Measurements from ENCODE around the gene SIK3. TPM values are rescaled to one million over a fixed set of nuclear protein-coding genes. Genes with fewer than 3 reads are reported as not detected.

Gene SIK3
- polyA plus RNA-seq, 1 of the 3 experiments (the other 2 are of a cell fraction), result 5.1 TPM

GRCh38 chr11:117044287-117045035 is 53.8 kb downstream of the SIK3 start:
- Histone ChIP-seq H3K27me3 (ENCODE audit: insufficient read depth) (no peaks in the 10 kb centered on the region), H3K4me2 (no peak overlapping the region), H3K79me2 (ENCODE audit: insufficient read depth) (peaks cover 16% of the 10 kb centered on the region; the same call in 1 of the 2 replicates), H3K27ac (ENCODE audit: low read depth in 2 of 2, low read length in 1 of 2) (no peak overlapping the region), H3K9me3 (no peaks in the 10 kb centered on the region), H3K36me3 (replicated peaks in 1 of 2; ENCODE audit: control insufficient read depth in 1 of 2, insufficient read depth in 2 of 2, low read length in 1 of 2) (no peaks in the 10 kb centered on the region), H3K4me1 (ENCODE audit: control insufficient read depth in 1 of 2, insufficient read depth in 2 of 2, low read depth in 1 of 2, low read length in 1 of 2) (peaks cover 0 to 32% of the 10 kb centered on the region in 2 experiments; a peak in 2 of 4 replicates), H3K9ac (no peak overlapping the region), H2AFZ (ENCODE audit: low read depth) (no peak overlapping the region), H4K20me1 (ENCODE audit: insufficient read depth) (no peaks in the 10 kb centered on the region), H3K9me2 (no peaks in the 10 kb centered on the region), H3K4me3 (ENCODE audit: low read depth in 2 of 2, low read length in 1 of 2) (no peak overlapping the region), H3F3A (replicated peaks; ENCODE audit: insufficient read depth) (no peaks in the 10 kb centered on the region)
- DNase-seq, result no peak
- CTCF ChIA-PET, result no interaction called here
- WGBS (ENCODE audit: low lambda C conversion rate), result 96% methylated on average over 7 of the region's 7 CpGs
- POLR2A ChIA-PET, result no interaction called here
- no peak for TF ChIP-seq RXRA (IDR thresholded peaks at IDR 0.05; ENCODE audit: borderline replicate concordance, low read depth)
- no peak for TF ChIP-seq TEAD4 (IDR thresholded peaks at IDR 0.05; ENCODE audit: borderline replicate concordance, insufficient read depth)
- TF ChIP-seq FOSL2 (IDR thresholded peaks at IDR 0.05; ENCODE audit: borderline replicate concordance, low read depth), result no peak
- TF ChIP-seq RCOR1 (IDR thresholded peaks at IDR 0.05; ENCODE audit: low read length), result no peak
- TF ChIP-seq MAX (IDR thresholded peaks at IDR 0.05; ENCODE audit: low read depth), result no peak
- no peak for TF ChIP-seq SMC3 (IDR thresholded peaks at IDR 0.05; ENCODE audit: low read depth, low read length)
- no peak for TF ChIP-seq TCF12 (IDR thresholded peaks at IDR 0.05)
- no peak for TF ChIP-seq RFX5 (IDR thresholded peaks at IDR 0.05; ENCODE audit: low read length)
- TF ChIP-seq NRF1 (IDR thresholded peaks at IDR 0.05; ENCODE audit: low read depth, low read length), result no peak
- no peak for TF ChIP-seq EZH2phosphoT487 (IDR thresholded peaks at IDR 0.05; ENCODE audit: borderline replicate concordance, low read depth)
- TF ChIP-seq, protein P1, sequence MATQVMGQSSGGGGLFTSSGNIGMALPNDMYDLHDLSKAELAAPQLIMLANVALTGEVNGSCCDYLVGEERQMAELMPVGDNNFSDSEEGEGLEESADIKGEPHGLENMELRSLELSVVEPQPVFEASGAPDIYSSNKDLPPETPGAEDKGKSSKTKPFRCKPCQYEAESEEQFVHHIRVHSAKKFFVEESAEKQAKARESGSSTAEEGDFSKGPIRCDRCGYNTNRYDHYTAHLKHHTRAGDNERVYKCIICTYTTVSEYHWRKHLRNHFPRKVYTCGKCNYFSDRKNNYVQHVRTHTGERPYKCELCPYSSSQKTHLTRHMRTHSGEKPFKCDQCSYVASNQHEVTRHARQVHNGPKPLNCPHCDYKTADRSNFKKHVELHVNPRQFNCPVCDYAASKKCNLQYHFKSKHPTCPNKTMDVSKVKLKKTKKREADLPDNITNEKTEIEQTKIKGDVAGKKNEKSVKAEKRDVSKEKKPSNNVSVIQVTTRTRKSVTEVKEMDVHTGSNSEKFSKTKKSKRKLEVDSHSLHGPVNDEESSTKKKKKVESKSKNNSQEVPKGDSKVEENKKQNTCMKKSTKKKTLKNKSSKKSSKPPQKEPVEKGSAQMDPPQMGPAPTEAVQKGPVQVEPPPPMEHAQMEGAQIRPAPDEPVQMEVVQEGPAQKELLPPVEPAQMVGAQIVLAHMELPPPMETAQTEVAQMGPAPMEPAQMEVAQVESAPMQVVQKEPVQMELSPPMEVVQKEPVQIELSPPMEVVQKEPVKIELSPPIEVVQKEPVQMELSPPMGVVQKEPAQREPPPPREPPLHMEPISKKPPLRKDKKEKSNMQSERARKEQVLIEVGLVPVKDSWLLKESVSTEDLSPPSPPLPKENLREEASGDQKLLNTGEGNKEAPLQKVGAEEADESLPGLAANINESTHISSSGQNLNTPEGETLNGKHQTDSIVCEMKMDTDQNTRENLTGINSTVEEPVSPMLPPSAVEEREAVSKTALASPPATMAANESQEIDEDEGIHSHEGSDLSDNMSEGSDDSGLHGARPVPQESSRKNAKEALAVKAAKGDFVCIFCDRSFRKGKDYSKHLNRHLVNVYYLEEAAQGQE (IDR thresholded peaks at IDR 0.05; ENCODE audit: low read depth, low read length), result no peak
- no peak for TF ChIP-seq MEF2A (IDR thresholded peaks at IDR 0.05; ENCODE audit: borderline replicate concordance, low read depth)
- TF ChIP-seq RAD21 (IDR thresholded peaks at IDR 0.05; ENCODE audit: low read length), result no peak
- TF ChIP-seq IRF3 (IDR thresholded peaks at IDR 0.05; ENCODE audit: low read depth, low read length), result no peak
- TF ChIP-seq, protein P2, sequence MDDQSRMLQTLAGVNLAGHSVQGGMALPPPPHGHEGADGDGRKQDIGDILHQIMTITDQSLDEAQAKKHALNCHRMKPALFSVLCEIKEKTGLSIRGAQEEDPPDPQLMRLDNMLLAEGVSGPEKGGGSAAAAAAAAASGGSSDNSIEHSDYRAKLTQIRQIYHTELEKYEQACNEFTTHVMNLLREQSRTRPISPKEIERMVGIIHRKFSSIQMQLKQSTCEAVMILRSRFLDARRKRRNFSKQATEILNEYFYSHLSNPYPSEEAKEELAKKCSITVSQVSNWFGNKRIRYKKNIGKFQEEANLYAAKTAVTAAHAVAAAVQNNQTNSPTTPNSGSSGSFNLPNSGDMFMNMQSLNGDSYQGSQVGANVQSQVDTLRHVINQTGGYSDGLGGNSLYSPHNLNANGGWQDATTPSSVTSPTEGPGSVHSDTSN (IDR thresholded peaks at IDR 0.05), result no peak
- no peak for TF ChIP-seq EP300 (IDR thresholded peaks at IDR 0.05; ENCODE audit: borderline replicate concordance in 1 of 2, low read depth in 1 of 2, low read length in 1 of 2)
